Ishikawa (cell line): ENCODE results near the gene IGFBP6.

Experiments
- CEBPB ChIP-seq: IDR thresholded peaks from 2 replicates; pipeline ENCODE4 v1.6.1; 2012
- CREB1 ChIP-seq: IDR thresholded peaks from 2 replicates; pipeline ENCODE4 v1.6.1; 2012; ENCODE audit warnings: low read depth
- EGR1 ChIP-seq: IDR thresholded peaks from 2 replicates; pipeline ENCODE4 v1.6.1; 2012
- EP300 ChIP-seq: IDR thresholded peaks from 2 replicates; pipeline ENCODE4 v1.6.1; 2012; ENCODE audit warnings: borderline replicate concordance
- FOXM1 ChIP-seq: IDR thresholded peaks from 2 replicates; pipeline ENCODE4 v1.6.1; 2012; ENCODE audit warnings: low read depth, borderline replicate concordance
- MAX ChIP-seq: IDR thresholded peaks from 2 replicates; pipeline ENCODE4 v1.6.1; 2012
- NFIC ChIP-seq: IDR thresholded peaks from 2 replicates; pipeline ENCODE4 v1.6.1; 2012
- RAD21 ChIP-seq: IDR thresholded peaks from 2 replicates; pipeline ENCODE4 v1.6.1; 2012; ENCODE audit warnings: low read depth
- REST ChIP-seq: IDR thresholded peaks from 2 replicates; pipeline ENCODE4 v1.6.1; 2012; ENCODE audit warnings: low read depth, mild to moderate bottlenecking
- TAF1 ChIP-seq: IDR thresholded peaks from 2 replicates; pipeline ENCODE4 v1.6.1; 2012; ENCODE audit warnings: low read depth, mild to moderate bottlenecking
- TCF12 ChIP-seq: IDR thresholded peaks from 2 replicates; pipeline ENCODE4 v1.6.1; 2012; ENCODE audit warnings: low read depth
- TEAD4 ChIP-seq: IDR thresholded peaks from 2 replicates; pipeline ENCODE4 v1.6.1; 2012
- USF1 ChIP-seq: IDR thresholded peaks from 2 replicates; pipeline ENCODE4 v1.6.1; 2012
- YY1 ChIP-seq: IDR thresholded peaks from 2 replicates; pipeline ENCODE4 v1.6.1; 2012; ENCODE audit warnings: low read depth
- ZBTB7A ChIP-seq: IDR thresholded peaks from 2 replicates; pipeline ENCODE4 v1.6.1; 2012; ENCODE audit warnings: low read depth

IGFBP6 gene

GRCh38 chr12:53113136-53113705 lies 15.8 kb downstream of the IGFBP6 start:
- TF ChIP-seq USF1 (no peak), TEAD4 (no peak), EGR1 (no peak), FOXM1 (no peak), NFIC (no peak), EP300 (no peak), CREB1 (no peak), MAX (no peak), TCF12 (no peak), RAD21 (no peak), ZBTB7A (no peak), CEBPB (no peak)

GRCh38 chr12:53113951-53114350 lies 16.5 kb downstream of the IGFBP6 start:
- TF ChIP-seq NFIC: no peak
- no peak for TF ChIP-seq FOXM1
- TF ChIP-seq MAX: no peak
- no peak for TF ChIP-seq CREB1
- TF ChIP-seq TEAD4: no peak
- no peak for TF ChIP-seq ZBTB7A
- no peak for TF ChIP-seq USF1
- no peak for TF ChIP-seq TAF1

GRCh38 chr12:53115112-53115890 lies 17.8 kb downstream of the IGFBP6 start:
- no peak for TF ChIP-seq FOXM1

- TF ChIP-seq FOXM1 (no peak), TEAD4 (no peak), CEBPB (no peak), TCF12 (no peak), RAD21 (no peak), REST (no peak), EGR1 (no peak), TAF1 (no peak), YY1 (no peak), ZBTB7A (no peak), NFIC (no peak), MAX (no peak), EP300 (no peak), CREB1 (no peak), USF1 (no peak)
These were observed 18.6 kb downstream of the IGFBP6 start for GRCh38 chr12:53115891-53116648.

GRCh38 chr12:53118751-53119300 lies 21.4 kb downstream of the IGFBP6 start:
- TF ChIP-seq TEAD4 (no peak), TCF12 (no peak), MAX (no peak), EGR1 (no peak), USF1 (no peak), NFIC (no peak), CEBPB (no peak), CREB1 (no peak), RAD21 (no peak), TAF1 (no peak), YY1 (no peak), FOXM1 (no peak), REST (no peak), EP300 (no peak), ZBTB7A (no peak)
